ENCODE results near the gene KXD1.

KXD1 gene

GRCh38 chr19:18562086-18562485, 4.4 kb downstream of the KXD1 start:
- H3K4me3 ChIP-seq (replicated peaks; ENCODE audit: low read depth, low read length): no peak overlapping the region
- DNase-seq (ENCODE audit: low read depth): peak; percentile 88
- no peak for TF ChIP-seq CTCF (IDR thresholded peaks at IDR 0.05; ENCODE audit: low read length, missing control alignments)

GRCh38 chr19:18566953-18567352, 9.3 kb downstream of the KXD1 start:
- no peak overlapping the region for H3K4me3 ChIP-seq (replicated peaks; ENCODE audit: low read depth, low read length)
- no peak for TF ChIP-seq CTCF (IDR thresholded peaks at IDR 0.05; ENCODE audit: low read length, missing control alignments)
- no peak for DNase-seq (ENCODE audit: low read depth)

GRCh38 chr19:18568367-18568766, 10.7 kb downstream of the KXD1 start:
- TF ChIP-seq CTCF (IDR thresholded peaks at IDR 0.05; ENCODE audit: low read length, missing control alignments): no peak
- DNase-seq (ENCODE audit: low read depth): no peak
- H3K4me3 ChIP-seq (replicated peaks; ENCODE audit: low read depth, low read length): no peak overlapping the region

GRCh38 chr19:18571564-18572344, 14.1 kb downstream of the KXD1 start, which contains the start of gene UBA52:
UBA52 (plus strand) TSS chr19:18571857; CDS start chr19:18573301, 1,444 bp downstream.
- peak within 1 kb of the TSS; percentile 99 for H3K4me3 ChIP-seq (replicated peaks; ENCODE audit: low read depth, low read length)
- TF ChIP-seq CTCF (IDR thresholded peaks at IDR 0.05; ENCODE audit: low read length, missing control alignments): no peak
- peak; percentile 98 for DNase-seq (ENCODE audit: low read depth)

GRCh38 chr19:18574691-18575291, 17.1 kb downstream of the KXD1 start:
- no peak overlapping the region for H3K4me3 ChIP-seq (replicated peaks; ENCODE audit: low read depth, low read length)
- TF ChIP-seq CTCF (IDR thresholded peaks at IDR 0.05; ENCODE audit: low read length, missing control alignments): no peak
- no peak for DNase-seq (ENCODE audit: low read depth)

- H3K4me3 ChIP-seq (replicated peaks; ENCODE audit: low read depth, low read length): no peak overlapping the region
- no peak for DNase-seq (ENCODE audit: low read depth)
- no peak for TF ChIP-seq CTCF (IDR thresholded peaks at IDR 0.05; ENCODE audit: low read length, missing control alignments)
Measured at GRCh38 chr19:18576383-18576782, 18.7 kb downstream of the KXD1 start.
